Measurements from ENCODE around the gene NFKBIE.

The NFKBIE gene

GRCh38 chr6:44221961-44222335 is 43.4 kb downstream of the NFKBIE start:
- TF ChIP-seq, protein P1, sequence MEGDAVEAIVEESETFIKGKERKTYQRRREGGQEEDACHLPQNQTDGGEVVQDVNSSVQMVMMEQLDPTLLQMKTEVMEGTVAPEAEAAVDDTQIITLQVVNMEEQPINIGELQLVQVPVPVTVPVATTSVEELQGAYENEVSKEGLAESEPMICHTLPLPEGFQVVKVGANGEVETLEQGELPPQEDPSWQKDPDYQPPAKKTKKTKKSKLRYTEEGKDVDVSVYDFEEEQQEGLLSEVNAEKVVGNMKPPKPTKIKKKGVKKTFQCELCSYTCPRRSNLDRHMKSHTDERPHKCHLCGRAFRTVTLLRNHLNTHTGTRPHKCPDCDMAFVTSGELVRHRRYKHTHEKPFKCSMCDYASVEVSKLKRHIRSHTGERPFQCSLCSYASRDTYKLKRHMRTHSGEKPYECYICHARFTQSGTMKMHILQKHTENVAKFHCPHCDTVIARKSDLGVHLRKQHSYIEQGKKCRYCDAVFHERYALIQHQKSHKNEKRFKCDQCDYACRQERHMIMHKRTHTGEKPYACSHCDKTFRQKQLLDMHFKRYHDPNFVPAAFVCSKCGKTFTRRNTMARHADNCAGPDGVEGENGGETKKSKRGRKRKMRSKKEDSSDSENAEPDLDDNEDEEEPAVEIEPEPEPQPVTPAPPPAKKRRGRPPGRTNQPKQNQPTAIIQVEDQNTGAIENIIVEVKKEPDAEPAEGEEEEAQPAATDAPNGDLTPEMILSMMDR (IDR thresholded peaks at IDR 0.05): no peak

DNA sequence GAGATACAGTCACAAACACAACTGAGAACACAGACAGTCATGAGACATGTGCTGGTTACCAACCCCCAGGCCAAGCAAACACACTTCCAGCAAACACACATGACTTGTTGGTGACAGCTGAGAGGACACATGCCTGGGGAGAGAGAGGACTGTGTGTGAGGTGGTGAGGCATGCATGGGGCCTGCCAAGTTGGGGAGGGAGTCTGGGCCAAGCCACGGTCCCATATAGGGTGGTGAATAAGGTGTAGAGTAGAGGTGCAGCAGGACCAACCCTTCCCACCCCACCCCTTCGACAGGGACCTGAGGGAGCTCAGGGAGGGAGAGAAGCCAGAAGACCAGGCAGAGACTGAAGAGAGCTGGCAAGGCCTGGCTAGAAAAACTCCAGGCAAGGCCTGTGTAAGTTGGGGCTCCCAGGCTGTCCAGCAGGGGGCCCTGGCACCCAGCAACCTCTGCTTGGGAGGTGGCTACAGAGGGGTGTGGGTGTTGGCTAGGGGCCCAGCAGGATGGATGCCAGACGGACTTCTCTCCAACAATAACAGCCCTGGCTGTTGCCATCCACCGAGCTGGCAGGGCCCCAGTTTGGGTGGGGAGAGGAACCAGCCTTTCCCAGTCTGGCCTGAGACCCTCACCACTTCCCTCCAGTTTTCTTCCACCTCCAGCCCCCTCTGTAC is 43.9 kb downstream of the NFKBIE start:
- TF ChIP-seq, protein P1 (IDR thresholded peaks at IDR 0.05): peak; percentile 56

GRCh38 chr6:44220913-44221290 is 44.4 kb downstream of the NFKBIE start:
- TF ChIP-seq, protein P1 (IDR thresholded peaks at IDR 0.05): no peak

DNA sequence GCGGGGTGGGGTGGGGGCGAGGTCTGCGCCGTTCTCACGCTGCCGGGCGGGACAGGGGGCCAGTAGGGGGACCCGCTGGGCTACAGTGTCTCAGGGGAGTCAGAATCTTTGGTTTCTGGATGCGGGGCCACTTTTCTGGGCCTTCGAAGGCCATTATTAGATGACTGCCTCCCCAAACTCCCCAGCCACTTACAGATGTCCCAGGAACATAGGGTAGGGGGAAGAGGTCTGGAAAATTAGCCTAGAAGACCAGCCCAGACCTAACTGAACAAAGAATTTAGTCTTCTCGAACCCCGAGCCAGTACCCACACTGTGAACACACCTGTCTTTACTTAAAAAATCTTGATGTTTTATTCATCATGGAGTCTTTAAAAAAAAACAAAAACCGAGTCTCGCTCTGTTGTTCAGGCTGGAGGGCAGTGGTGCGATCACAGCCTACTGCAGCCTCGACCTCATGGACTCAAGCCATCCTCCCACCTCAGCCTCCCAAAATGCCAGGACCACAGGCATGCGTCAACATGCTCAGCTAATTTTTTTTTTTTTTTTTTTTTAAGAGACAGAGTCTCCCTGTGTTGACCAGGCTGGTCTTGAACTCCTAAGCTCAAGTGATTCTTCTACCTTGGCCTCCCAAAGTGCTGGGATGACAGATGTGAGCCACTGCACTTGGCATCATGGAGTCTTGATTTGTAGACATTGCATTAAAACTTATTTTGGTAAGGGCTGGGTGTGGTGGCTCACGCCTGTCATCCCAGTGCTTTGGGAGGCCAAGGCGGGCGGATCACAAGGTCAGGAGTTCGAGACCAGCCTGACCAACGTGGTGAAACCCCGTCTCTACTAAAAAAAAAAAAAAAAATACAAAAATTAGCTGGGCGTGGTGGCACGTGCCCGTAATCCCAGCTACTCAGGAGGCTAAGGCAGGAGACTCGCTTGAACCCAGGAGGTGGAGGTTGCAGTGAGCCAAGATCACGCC is 45.3 kb downstream of the NFKBIE start:
- TF ChIP-seq, protein P1 (IDR thresholded peaks at IDR 0.05): no peak

DNA sequence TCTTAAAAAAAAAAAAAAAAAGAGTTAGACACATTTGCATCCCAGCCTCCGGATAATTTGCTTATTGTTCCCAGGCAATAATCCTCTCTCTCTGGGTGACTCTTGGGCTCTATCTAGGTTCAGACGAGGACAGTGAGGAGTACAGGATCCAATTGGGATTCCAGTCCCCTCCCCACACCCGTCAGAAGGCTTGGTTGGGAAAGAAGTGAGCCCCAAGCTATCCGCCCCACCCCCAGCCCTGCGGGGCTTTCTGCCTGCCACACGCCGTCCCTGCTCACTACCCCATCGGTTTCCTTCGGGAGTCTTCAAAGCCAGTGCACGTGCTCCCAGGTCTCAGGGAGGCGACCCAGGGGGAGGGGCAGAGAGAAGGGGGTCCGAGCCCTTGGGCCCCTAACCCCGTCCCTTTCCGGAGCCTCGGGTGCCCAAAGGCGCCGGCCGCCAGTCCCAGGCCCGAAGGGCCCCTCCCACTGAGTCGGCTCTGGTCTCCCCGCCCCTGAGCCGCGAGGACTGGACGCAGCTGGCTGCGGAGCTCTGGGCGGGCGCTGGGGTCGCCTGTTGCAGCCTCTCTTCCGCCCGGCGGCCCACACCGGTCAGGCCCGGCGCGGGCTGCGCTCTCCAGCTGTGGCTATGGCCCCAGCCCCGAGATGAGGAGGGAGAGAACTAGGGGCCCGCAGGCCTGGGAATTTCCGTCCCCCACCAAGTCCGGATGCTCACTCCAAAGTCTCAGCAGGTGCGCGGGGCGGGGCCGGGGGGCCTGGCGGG is 46.1 kb downstream of the NFKBIE start:
- TF ChIP-seq, protein P1 (IDR thresholded peaks at IDR 0.05): no peak

GRCh38 chr6:44217332-44218143 is 47.8 kb downstream of the NFKBIE start:
- TF ChIP-seq, protein P1 (IDR thresholded peaks at IDR 0.05): no peak

Data from LNCAP (cell line).